Left lung (tissue), 10 donors: ENCODE measurements around the gene TRPV4. TPM values are rescaled to one million over a fixed set of nuclear protein-coding genes. Genes with fewer than 3 reads are reported as not detected.

Source experiments
- ATAC-seq: fragments of 200-7000 bp; cut with Tn5 transposase; one replicate; pipeline ENCODE4 v1.9.1; 2020; ENCODE audit warnings: moderate library complexity
- DNase-seq, 4 donors: peaks; one replicate each; pipeline ENCODE4 v3.0.0-alpha.2; 2013 to 2020
- H3K27ac ChIP-seq, 2 donors: fragments of 200-600 bp; sonication (generic) in 1 of 2; one replicate each; pipeline versions ENCODE4 v1.5.0 to v1.8.0; 2020 to 2021
- H3K27me3 ChIP-seq, 2 donors: fragments of 200-600 bp; sonication (generic) in 1 of 2; one replicate each; pipeline versions ENCODE4 v1.5.0 to v1.8.0; 2020 to 2021
- H3K36me3 ChIP-seq, 2 donors: fragments of 200-600 bp; sonication (generic) in 1 of 2; one replicate each; pipeline versions ENCODE4 v1.5.0 to v1.8.0; 2020 to 2021
- H3K4me1 ChIP-seq, 2 donors: fragments of 200-600 bp; one replicate each; pipeline ENCODE4 v1.8.0; 2021
- H3K4me3 ChIP-seq, 2 donors: fragments of 200-600 bp; sonication (generic) in 1 of 2; one replicate each; pipeline versions ENCODE4 v1.5.0 to v1.8.0; 2020 to 2021; ENCODE audit warnings: mild to moderate bottlenecking in 1 of 2
- H3K9me3 ChIP-seq, 2 donors: fragments of 200-600 bp; sonication (generic) in 1 of 2; one replicate each; pipeline versions ENCODE4 v1.5.0 to v1.8.0; 2020 to 2021
- CTCF ChIP-seq, 2 donors: fragments of 200-600 bp; sonication (generic) in 1 of 2; IDR thresholded peaks; one replicate each; pipeline versions ENCODE4 v1.5.0 to v1.8.0; 2021; ENCODE audit warnings: antibody characterized with exemption in 2 of 2
- intact Hi-C, 2 donors: fragments of 100-400 bp; cut with DNase I; formaldehyde crosslinking; loops; one replicate each; pipeline versions ENCODE4 v1.11.2 to v1.14.2; 2022
- polyA plus RNA-seq, 6 donors: library from polyadenylated mRNA; unstranded; fragments of 120-200 nt; gene quantifications; one replicate each; pipeline ENCODE4 v1.2.1, GENCODE V29; 2013; ENCODE audit not compliant: insufficient read length in 6 of 6
- total RNA-seq, 2 donors: library from RNA; stranded (reverse); fragmentation: NEBNext Ultra II Directional; extraction: Animal tissue kit (Norgen Biotek cat#: 25700); gene quantifications; one replicate each; pipeline ENCODE4 v1.2.1, GENCODE V29; 2021
- donor health status: DM: no; HTN: yes; CAD: no.
- donor health status: DM: no; HTN: no; CAD: no.

TRPV4 gene
- total and polyA plus RNA-seq, 8 donors: 2.2 to 3.7 (median 3.2) TPM

GRCh38 chr12:109737631-109738030, 95.6 kb downstream of the TRPV4 start:
- DNase-seq: peak in 2 of 4 donors; percentile 2 to 45

GRCh38 chr12:109737126-109737525, 96.1 kb downstream of the TRPV4 start:
- no peaks in the 10 kb centered on the region for H3K9me3 ChIP-seq
- no peak overlapping the region for H3K27ac ChIP-seq
- TF ChIP-seq CTCF (IDR thresholded peaks at IDR 0.05): no peak
- DNase-seq (peak in 1 of 4 donors; percentile 18), ATAC-seq (no peak)
- H3K4me3 ChIP-seq: no peak overlapping the region
- intact Hi-C loops: no loop called here
- H3K36me3 ChIP-seq: no peaks in the 10 kb centered on the region
- peaks cover 0 to 39% of the 10 kb centered on the region in 2 donors for H3K27me3 ChIP-seq
- H3K4me1 ChIP-seq: no peaks in the 10 kb centered on the region

More at GRCh38 chr12:109737631-109738030, 95.6 kb downstream of the TRPV4 start:
- ATAC-seq: no peak
- no peak overlapping the region for H3K27ac ChIP-seq
- no peak overlapping the region for H3K4me3 ChIP-seq
- no peaks in the 10 kb centered on the region for H3K4me1 ChIP-seq
- no peaks in the 10 kb centered on the region for H3K36me3 ChIP-seq
- no peak for TF ChIP-seq CTCF (IDR thresholded peaks at IDR 0.05)
- intact Hi-C loops: no loop called here
- no peaks in the 10 kb centered on the region for H3K9me3 ChIP-seq
- peaks cover 0 to 39% of the 10 kb centered on the region in 2 donors for H3K27me3 ChIP-seq

GRCh38 chr12:109736552-109737108, 96.6 kb downstream of the TRPV4 start:
- H3K27me3 ChIP-seq: peaks cover 0 to 39% of the 10 kb centered on the region in 2 donors
- no peak overlapping the region for H3K27ac ChIP-seq
- peak; percentile 72 for ATAC-seq
- H3K4me1 ChIP-seq: no peaks in the 10 kb centered on the region
- H3K4me3 ChIP-seq: no peak overlapping the region
- intact Hi-C loops: no loop called here
- DNase-seq: peak; percentile 34 to 83 (median 64)
- H3K36me3 ChIP-seq: no peaks in the 10 kb centered on the region
- no peak for TF ChIP-seq CTCF (IDR thresholded peaks at IDR 0.05)
- H3K9me3 ChIP-seq: no peaks in the 10 kb centered on the region

- no peak for TF ChIP-seq CTCF (IDR thresholded peaks at IDR 0.05)
- Histone ChIP-seq H3K4me3 (no peak overlapping the region), H3K36me3 (no peaks in the 10 kb centered on the region), H3K27me3 (peaks cover 0 to 39% of the 10 kb centered on the region in 2 donors), H3K4me1 (no peaks in the 10 kb centered on the region), H3K27ac (no peak overlapping the region), H3K9me3 (no peaks in the 10 kb centered on the region)
- intact Hi-C loops: no loop called here
- DNase-seq: peak in 2 of 4 donors; percentile 16 to 29
- ATAC-seq: no peak
Measured at GRCh38 chr12:109735825-109736551, 97.2 kb downstream of the TRPV4 start.

- DNase-seq (peak in 2 of 4 donors; percentile 10 to 24), ATAC-seq (no peak)
- intact Hi-C loops: no loop called here
- Histone ChIP-seq H3K4me3 (no peak overlapping the region), H3K4me1 (no peaks in the 10 kb centered on the region), H3K9me3 (no peaks in the 10 kb centered on the region), H3K27ac (no peak overlapping the region), H3K27me3 (peaks cover 0 to 39% of the 10 kb centered on the region in 2 donors), H3K36me3 (no peaks in the 10 kb centered on the region)
- no peak for TF ChIP-seq CTCF (IDR thresholded peaks at IDR 0.05)
Measured at GRCh38 chr12:109735051-109735521, 98.1 kb downstream of the TRPV4 start.
